H1 (cell line): ENCODE data around the gene PLTP. TPM values are rescaled to one million over a fixed set of nuclear protein-coding genes. Genes with fewer than 3 reads are reported as not detected.

Experiments
- CTCF ChIP-seq, 3 experiments: IDR thresholded peaks; 1 replicate in 2 of 3; 2 replicates in 1 of 3; pipeline versions ENCODE4 v1.5.1 to v1.6.1; 2011; ENCODE audit warnings: low read length in 3 of 3, mild to moderate bottlenecking in 3 of 3, inconsistent platforms in 2 of 3, low read depth in 1 of 3, moderate library complexity in 1 of 3; ENCODE audit not compliant: insufficient read depth in 1 of 3; ENCODE audit errors: control extremely low read depth in 1 of 3
- HDAC6 ChIP-seq: IDR thresholded peaks from one replicate; pipeline ENCODE4 v1.7.1; 2012; ENCODE audit warnings: low read depth, mild to moderate bottlenecking, inconsistent platforms, low read length, moderate library complexity
- MAX ChIP-seq: IDR thresholded peaks from 2 replicates; pipeline ENCODE4 v1.6.1; 2012; ENCODE audit warnings: inconsistent platforms
- SRF ChIP-seq: IDR thresholded peaks from 2 replicates; pipeline ENCODE4 v1.6.1; 2011; ENCODE audit warnings: mild to moderate bottlenecking, low read depth, low read length, moderate library complexity
- YY1 ChIP-seq: IDR thresholded peaks from 2 replicates; pipeline ENCODE4 v1.6.1; 2011; ENCODE audit warnings: low read depth, mild to moderate bottlenecking, low read length
- polyA plus RNA-seq, 7 experiments: library from polyadenylated mRNA; depleted of rRNA in 3 of 7; stranded (reverse) in 5 of 7; unstranded in 2 of 7; fragments of >200 nt in 5 of 7; fragments of 200-250 nt in 2 of 7; gene quantifications; 1 replicate in 5 of 7; 2 replicates in 1 of 7; 4 replicates in 1 of 7; pipeline versions ENCODE4 v1.2.1 to v1.2.3, GENCODE V29; 2011 to 2013; ENCODE audit warnings: missing spikeins in 2 of 7, mixed read lengths in 2 of 7
- total RNA-seq: library from RNA; stranded (reverse); fragmentation: NEBNext Ultra II Directional; extraction: Animal tissue kit (Norgen Biotek cat#: 25700); gene quantifications from 2 replicates; pipeline ENCODE4 v1.2.1, GENCODE V29; 2021

The PLTP gene
- total and polyA plus RNA-seq, 2 of the 8 experiments (the other 6 are each of a cell fraction or from before 2014, with no cell fraction given): 120 to 194 TPM

DNA sequence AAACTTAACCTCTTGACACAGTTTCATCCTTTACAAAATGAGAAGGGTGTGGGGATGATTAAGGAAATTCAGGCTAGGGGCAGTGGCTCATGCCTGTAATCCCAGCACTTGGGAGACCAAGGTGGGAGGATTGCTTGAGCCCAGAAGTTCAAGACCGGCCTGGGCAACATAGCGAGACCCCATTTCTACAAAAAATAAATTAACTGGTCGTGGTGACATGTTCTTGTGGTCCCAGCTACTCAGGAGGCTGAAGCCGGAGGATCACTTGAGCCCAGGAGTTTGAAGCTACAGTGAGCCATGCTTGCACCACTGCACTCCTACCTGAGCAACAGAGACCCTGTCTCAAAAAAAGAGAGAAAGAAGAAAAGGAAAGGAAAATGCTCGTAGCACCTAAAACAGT lies 45.5 kb downstream of the PLTP start (continued):
- TF ChIP-seq CTCF (IDR thresholded peaks at IDR 0.05; ENCODE audit: control extremely low read depth in 1 of 3, insufficient read depth in 1 of 3, low read depth in 1 of 3, low read length in 3 of 3): no peak
- no peak for TF ChIP-seq MAX
- no peak for TF ChIP-seq HDAC6
- TF ChIP-seq YY1: no peak
- no peak for TF ChIP-seq SRF
